OCI-LY7 (cell line): Measurements from ENCODE around the gene SNRNP25. TPM values are rescaled to one million over a fixed set of nuclear protein-coding genes. Genes with fewer than 3 reads are reported as not detected.

ENCODE experiments used
- BruUV-seq: library from RNA; stranded (reverse); fragments of 400-500 nt; replicated peaks from 2 replicates; lab custom pipeline; 2021; lab: Mats Ljungman, UMichigan
- CTCF ChIA-PET: fragments of 300-600 bp; sonication (Branson Sonifier 250); formaldehyde crosslinking; loops from one replicate; lab custom pipeline; 2022; ENCODE audit warnings: antibody characterized with exemption; ENCODE audit not compliant: unreplicated experiment; lab: Charles Lee
- POLR2A ChIA-PET: fragments of 300-600 bp; sonication (Branson Sonifier 250); formaldehyde crosslinking; loops from one replicate; lab custom pipeline; 2022; ENCODE audit warnings: antibody characterized with exemption; lab: Charles Lee
- DNase-seq: peaks from one replicate; pipeline ENCODE4 v3.0.0-alpha.2; 2015; ENCODE audit warnings: low spot score
- H2AFZ ChIP-seq: fragments of 200-600 bp; sonication (generic), shearing (Covaris generic); 2 replicates; pipeline ENCODE4 v1.6.1; 2014; ENCODE audit warnings: mild to moderate bottlenecking, antibody characterized with exemption, low read length, moderate library complexity
- H3K27ac ChIP-seq: fragments of 200-600 bp; sonication (generic); 2 replicates; pipeline ENCODE4 v1.5.1; 2014; ENCODE audit warnings: mixed run types, low read depth, mild to moderate bottlenecking, moderate library complexity, low read length, inconsistent platforms; ENCODE audit not compliant: poor library complexity, severe bottlenecking
- H3K36me3 ChIP-seq: fragments of 200-600 bp; sonication (generic); 2 replicates; pipeline ENCODE4 v1.6.1; 2014; ENCODE audit warnings: mild to moderate bottlenecking, antibody characterized with exemption, low read length, moderate library complexity, mixed read lengths; ENCODE audit not compliant: insufficient read depth
- H3K4me1 ChIP-seq: fragments of 200-600 bp; sonication (generic); 2 replicates; pipeline ENCODE4 v1.5.1; 2014; ENCODE audit warnings: mild to moderate bottlenecking, low read length; ENCODE audit not compliant: insufficient read depth, poor library complexity, severe bottlenecking
- H3K4me2 ChIP-seq: fragments of 200-600 bp; sonication (generic); 2 replicates; pipeline ENCODE4 v1.6.1; 2014; ENCODE audit warnings: mild to moderate bottlenecking, low read length
- H3K4me3 ChIP-seq: fragments of 200-600 bp; sonication (generic); 2 replicates; pipeline ENCODE4 v1.5.1; 2014; ENCODE audit warnings: mild to moderate bottlenecking, low read depth, low read length; ENCODE audit not compliant: poor library complexity, severe bottlenecking
- H3K79me2 ChIP-seq: fragments of 200-600 bp; sonication (generic); 2 replicates; pipeline ENCODE4 v1.6.1; 2016; ENCODE audit warnings: low read depth, mild to moderate bottlenecking, low read length, moderate library complexity, mixed read lengths; ENCODE audit not compliant: insufficient read depth
- H3K9me2 ChIP-seq: fragments of 200-600 bp; sonication (generic); 2 replicates; pipeline ENCODE4 v1.6.1; 2016; ENCODE audit warnings: mild to moderate bottlenecking, low read length, mixed read lengths; ENCODE audit not compliant: insufficient read depth
- H3K9me3 ChIP-seq: fragments of 200-600 bp; sonication (generic); 2 replicates; pipeline ENCODE4 v1.6.1; 2014; ENCODE audit warnings: mild to moderate bottlenecking, mixed run types, low read length, mixed read lengths
- H4K20me1 ChIP-seq: fragments of 200-600 bp; sonication (generic); 2 replicates; pipeline ENCODE4 v1.6.1; 2014; ENCODE audit warnings: mild to moderate bottlenecking, antibody characterized with exemption, low read length, moderate library complexity, mixed read lengths; ENCODE audit not compliant: insufficient read depth
- EZH2phosphoT487 ChIP-seq: fragments of 200-600 bp; sonication (generic); IDR thresholded peaks from 2 replicates; pipeline ENCODE4 v1.6.1; 2018; ENCODE audit warnings: low read depth, borderline replicate concordance, mild to moderate bottlenecking, mixed run types, antibody characterized with exemption, low read length, moderate library complexity, mixed read lengths
- intact Hi-C: fragments of 100-400 bp; cut with micrococcal nuclease; formaldehyde crosslinking; loops from one replicate; pipeline ENCODE4 v1.10.0; 2022; ENCODE audit not compliant: unreplicated experiment
- total RNA-seq, 2 experiments: library from RNA; depleted of rRNA in 1 of 2; stranded (reverse); fragments of >200 nt in 1 of 2; shearing (Covaris generic) in 1 of 2; gene quantifications; 2 replicates each; pipeline ENCODE4 v1.2.3, GENCODE V29; 2014 to 2022
- TF ChIP-seq, protein P1 (sequence below): fragments of 200-600 bp; sonication (generic); conservative IDR thresholded peaks from 2 replicates; pipeline ENCODE4 v1.5.1; 2014; ENCODE audit warnings: mild to moderate bottlenecking, antibody characterized with exemption, low read length, moderate library complexity, mixed read lengths

The SNRNP25 gene
- total RNA-seq, 2 experiments from 2014 or later: 61.4 to 68.3 TPM

- intact Hi-C loops: no loop called here
- POLR2A ChIA-PET: no interaction called here
- no TSS peak for BruUV-seq
- H3K4me3 ChIP-seq: no peak overlapping the region
- CTCF ChIA-PET: interaction anchor here (1.2 kb wide), 1 partner anchor 11 kb away, joined by 4 read pairs; no protein-coding TSS in a partner anchor
- H3K9me2 ChIP-seq: no peaks in the 10 kb centered on the region
- TF ChIP-seq, protein P1, sequence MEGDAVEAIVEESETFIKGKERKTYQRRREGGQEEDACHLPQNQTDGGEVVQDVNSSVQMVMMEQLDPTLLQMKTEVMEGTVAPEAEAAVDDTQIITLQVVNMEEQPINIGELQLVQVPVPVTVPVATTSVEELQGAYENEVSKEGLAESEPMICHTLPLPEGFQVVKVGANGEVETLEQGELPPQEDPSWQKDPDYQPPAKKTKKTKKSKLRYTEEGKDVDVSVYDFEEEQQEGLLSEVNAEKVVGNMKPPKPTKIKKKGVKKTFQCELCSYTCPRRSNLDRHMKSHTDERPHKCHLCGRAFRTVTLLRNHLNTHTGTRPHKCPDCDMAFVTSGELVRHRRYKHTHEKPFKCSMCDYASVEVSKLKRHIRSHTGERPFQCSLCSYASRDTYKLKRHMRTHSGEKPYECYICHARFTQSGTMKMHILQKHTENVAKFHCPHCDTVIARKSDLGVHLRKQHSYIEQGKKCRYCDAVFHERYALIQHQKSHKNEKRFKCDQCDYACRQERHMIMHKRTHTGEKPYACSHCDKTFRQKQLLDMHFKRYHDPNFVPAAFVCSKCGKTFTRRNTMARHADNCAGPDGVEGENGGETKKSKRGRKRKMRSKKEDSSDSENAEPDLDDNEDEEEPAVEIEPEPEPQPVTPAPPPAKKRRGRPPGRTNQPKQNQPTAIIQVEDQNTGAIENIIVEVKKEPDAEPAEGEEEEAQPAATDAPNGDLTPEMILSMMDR: no peak
- TF ChIP-seq EZH2phosphoT487: no peak
- no peaks in the 10 kb centered on the region for H3K79me2 ChIP-seq
- no peaks in the 10 kb centered on the region for H4K20me1 ChIP-seq
- H3K36me3 ChIP-seq: peaks cover 49% of the 10 kb centered on the region
- H3K9me3 ChIP-seq: no peaks in the 10 kb centered on the region
- H3K4me2 ChIP-seq: peak overlapping the region; percentile 37
- peak overlapping the region; percentile 75 for H3K27ac ChIP-seq
- DNase-seq: no peak
- H2AFZ ChIP-seq: no peak overlapping the region
- H3K4me1 ChIP-seq: peaks cover 20% of the 10 kb centered on the region
Measured at GRCh38 chr16:85407-85782, 31.8 kb downstream of the SNRNP25 start.

- Histone ChIP-seq H3K27ac (peak overlapping the region; percentile 75), H3K9me3 (no peaks in the 10 kb centered on the region), H4K20me1 (no peaks in the 10 kb centered on the region), H2AFZ (no peak overlapping the region), H3K36me3 (peaks cover 52% of the 10 kb centered on the region), H3K79me2 (no peaks in the 10 kb centered on the region), H3K4me3 (no peak overlapping the region), H3K9me2 (no peaks in the 10 kb centered on the region), H3K4me1 (peaks cover 20% of the 10 kb centered on the region), H3K4me2 (no peak overlapping the region)
- POLR2A ChIA-PET: no interaction called here
- CTCF ChIA-PET: interaction anchor here (1.2 kb wide), 1 partner anchor 11 kb away, joined by 4 read pairs; no protein-coding TSS in a partner anchor
- DNase-seq: no peak
- intact Hi-C loops: no loop called here
- TSS peak; percentile 87 for BruUV-seq
- TF ChIP-seq, protein P1: no peak
- no peak for TF ChIP-seq EZH2phosphoT487
Measured at GRCh38 chr16:85865-86264, 32.2 kb downstream of the SNRNP25 start.

DNA sequence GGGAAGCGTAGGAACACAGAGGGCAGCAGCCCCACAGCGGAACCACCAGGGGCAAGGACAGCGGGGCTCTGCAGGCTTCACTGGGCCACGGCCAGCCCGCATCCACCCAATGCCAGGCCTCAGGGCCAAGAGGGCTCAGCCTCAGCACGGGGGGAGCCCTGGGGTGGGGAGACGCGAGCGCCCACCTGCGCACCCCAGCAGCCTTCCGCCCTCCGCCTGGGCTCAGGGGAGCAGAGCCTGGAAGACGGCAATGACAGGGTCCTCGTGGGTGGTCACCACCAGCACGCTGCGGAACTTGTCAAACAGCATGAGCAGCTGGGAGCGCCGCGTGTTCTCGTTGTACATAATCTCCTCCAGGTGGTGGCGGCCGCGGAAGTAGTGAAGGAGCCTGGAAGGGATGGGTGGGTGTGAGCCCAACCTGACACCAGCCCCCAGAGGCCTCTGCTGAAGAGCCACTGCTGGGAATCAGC is 32.9 kb downstream of the SNRNP25 start:
- POLR2A ChIA-PET: no interaction called here
- Histone ChIP-seq H3K4me1 (peaks cover 20% of the 10 kb centered on the region), H3K9me2 (no peaks in the 10 kb centered on the region), H3K79me2 (no peaks in the 10 kb centered on the region), H3K27ac (no peak overlapping the region), H4K20me1 (no peaks in the 10 kb centered on the region), H3K4me3 (no peak overlapping the region), H3K9me3 (no peaks in the 10 kb centered on the region), H2AFZ (no peak overlapping the region), H3K4me2 (no peak overlapping the region), H3K36me3 (peaks cover 52% of the 10 kb centered on the region)
- BruUV-seq: no TSS peak
- TF ChIP-seq EZH2phosphoT487: no peak
- TF ChIP-seq, protein P1: no peak
- intact Hi-C loops: no loop called here
- CTCF ChIA-PET: no interaction called here
- DNase-seq: no peak
